GM12878 (cell line): ENCODE data around the gene PTPRU. TPM values are rescaled to one million over a fixed set of nuclear protein-coding genes. Genes with fewer than 3 reads are reported as not detected.

Experiments
- ATAC-seq: fragments of 200-7000 bp; cut with Tn5 transposase; 3 replicates; pipeline ENCODE4 v1.9.1; 2020; ENCODE audit warnings: mild to moderate bottlenecking, moderate library complexity
- BruUV-seq: library from RNA; stranded (reverse); fragments of 400-500 nt; replicated peaks from 2 replicates; lab custom pipeline; 2021; lab: Mats Ljungman, UMichigan
- CTCF ChIA-PET: fragments of 300-600 bp; sonication (Branson Sonifier 250); formaldehyde crosslinking; extraction: SDS; loops from one replicate; lab custom pipeline; 2021; ENCODE audit warnings: inconsistent platforms; lab: Yijun Ruan, JAX
- POLR2A ChIA-PET: fragments of 350-600 bp; formaldehyde crosslinking; extraction: SDS; loops from one replicate; lab custom pipeline; 2021; ENCODE audit warnings: inconsistent platforms; lab: Charles Lee
- RAD21 ChIA-PET: fragments of 300-600 bp; sonication (Branson Sonifier 250); formaldehyde crosslinking; loops from one replicate; lab custom pipeline; 2023; ENCODE audit warnings: antibody characterized with exemption; ENCODE audit not compliant: unreplicated experiment; lab: Charles Lee
- SMC1A ChIA-PET: fragments of 300-600 bp; sonication (Branson Sonifier 250); formaldehyde crosslinking; loops from one replicate; lab custom pipeline; 2023; ENCODE audit not compliant: unreplicated experiment, uncharacterized antibody; lab: Charles Lee
- DNase-seq: peaks from one replicate; pipeline ENCODE4 v3.0.0-alpha.2; 2011; ENCODE audit warnings: low read depth, low spot score
- FAIRE-seq: peaks from 3 replicates; lab custom pipeline; 2011; peaks lifted over from hg19 to GRCh38; lab: Jason Lieb, UNC
- H2AFZ ChIP-seq: 2 replicates; pipeline ENCODE4 v1.6.0; 2011; ENCODE audit warnings: low read depth, low read length, control low read depth; ENCODE audit not compliant: control insufficient read depth
- H3K27ac ChIP-seq: 2 replicates; pipeline ENCODE4 v1.5.1; 2011; ENCODE audit warnings: control low read depth; ENCODE audit not compliant: control insufficient read depth, insufficient read depth
- H3K27me3 ChIP-seq, 2 experiments: replicated peaks in 1 of 2; 2 replicates each; pipeline versions ENCODE4 v1.6.0 to v1.6.1; 2011; ENCODE audit warnings: low read length in 1 of 2; ENCODE audit not compliant: control insufficient read depth in 2 of 2, insufficient read depth in 2 of 2
- H3K36me3 ChIP-seq, 2 experiments: 2 replicates each; pipeline ENCODE4 v1.5.1; 2011; ENCODE audit warnings: low read length in 1 of 2; ENCODE audit not compliant: control insufficient read depth in 2 of 2, insufficient read depth in 2 of 2
- H3K4me1 ChIP-seq: 2 replicates; pipeline ENCODE4 v1.6.1; 2011; ENCODE audit warnings: mild to moderate bottlenecking, low read length, moderate library complexity, mixed read lengths; ENCODE audit not compliant: control insufficient read depth, insufficient read depth
- H3K4me2 ChIP-seq: 2 replicates; pipeline ENCODE4 v1.6.0; 2011; ENCODE audit warnings: control low read depth; ENCODE audit not compliant: control insufficient read depth, insufficient read depth
- H3K4me3 ChIP-seq: fragments of 200-600 bp; sonication (generic); 2 replicates; pipeline ENCODE4 v1.5.1; 2016
- H3K79me2 ChIP-seq: 2 replicates; pipeline ENCODE4 v1.6.0; 2011; ENCODE audit warnings: low read length; ENCODE audit not compliant: control insufficient read depth, insufficient read depth
- H3K9ac ChIP-seq: 2 replicates; pipeline ENCODE4 v1.8.0; 2011; ENCODE audit warnings: low read length, control low read depth, mixed read lengths; ENCODE audit not compliant: control insufficient read depth, insufficient read depth
- H3K9me3 ChIP-seq: replicated peaks from 3 replicates; pipeline ENCODE4 v1.5.1; 2011; ENCODE audit warnings: mild to moderate bottlenecking, low read length; ENCODE audit not compliant: control insufficient read depth, insufficient read depth
- H4K20me1 ChIP-seq: 2 replicates; pipeline ENCODE4 v1.6.0; 2011; ENCODE audit not compliant: control insufficient read depth, insufficient read depth
- MLLT1 ChIP-seq: fragments of 450-650 bp; IDR thresholded peaks from 2 replicates; pipeline ENCODE4 v1.6.1; 2016; ENCODE audit warnings: mild to moderate bottlenecking
- NFIC ChIP-seq: IDR thresholded peaks from 2 replicates; pipeline ENCODE4 v1.6.1; 2012; ENCODE audit warnings: low read depth, mild to moderate bottlenecking, inconsistent platforms, low read length, moderate library complexity
- NFYA ChIP-seq: IDR thresholded peaks from 2 replicates; pipeline ENCODE4 v1.6.1; 2011; ENCODE audit warnings: low read depth, mild to moderate bottlenecking, low read length, improper control_type of control experiment, borderline replicate concordance
- SIN3A ChIP-seq: IDR thresholded peaks from 2 replicates; pipeline ENCODE4 v1.6.1; 2012; ENCODE audit warnings: low read depth, low read length, improper control_type of control experiment
- STAT3 ChIP-seq: IDR thresholded peaks from 2 replicates; pipeline ENCODE4 v1.6.1; 2011; ENCODE audit warnings: low read depth, low read length, improper control_type of control experiment
- ZBTB33 ChIP-seq: fragments of 450-650 bp; IDR thresholded peaks from 2 replicates; pipeline ENCODE4 v1.6.1; 2017; ENCODE audit warnings: mild to moderate bottlenecking
- ZZZ3 ChIP-seq: IDR thresholded peaks from 2 replicates; pipeline ENCODE4 v1.6.1; 2011; ENCODE audit warnings: low read depth; ENCODE audit not compliant: control insufficient read depth, insufficient read length
- WGBS: methylation state at CpG from one replicate; pipeline ENCODE4 v1.1.6; 2016; ENCODE audit warnings: low lambda C conversion rate; ENCODE audit not compliant: insufficient replicate concordance, insufficient coverage; ENCODE audit errors: missing lambda C conversion rate; 5-methylcytosine and 5-hydroxymethylcytosine counted together
- in situ Hi-C: fragments of 300-500 bp; cut with MboI; formaldehyde crosslinking; loops from 9 replicates; pipeline ENCODE4 v1.14.3; 2018; ENCODE audit warnings: mixed read lengths
- intact Hi-C: fragments of 100-400 bp; cut with micrococcal nuclease; formaldehyde crosslinking; loops from one replicate; pipeline ENCODE4 v1.14.2; 2022; ENCODE audit not compliant: unreplicated experiment
- polyA plus RNA-seq, 11 experiments: library from polyadenylated mRNA; depleted of rRNA in 4 of 11; unstranded in 6 of 11; stranded (reverse) in 5 of 11; fragments of >200 nt; fragmentation: Nextera tagmentation in 4 of 11; fragmentation: Illumina TruSeq in 1 of 11; extraction: Ambion mirVana in 4 of 11; extraction: Trizol in 1 of 11; gene quantifications; 1 replicate in 1 of 11; 2 replicates in 10 of 11; pipeline versions ENCODE4 v1.2.1 to v1.2.3, GENCODE V29; 2011 to 2016; ENCODE audit warnings: inconsistent platforms in 2 of 11, missing spikeins in 2 of 11, low read depth in 1 of 11
- total RNA-seq, 4 experiments: library from RNA; depleted of rRNA in 3 of 4; stranded (reverse); fragments of >200 nt in 3 of 4; fragmentation: Illumina TruSeq in 1 of 4; extraction: Trizol in 1 of 4; gene quantifications; 2 replicates each; pipeline versions ENCODE4 v1.2.1 to v1.2.3, GENCODE V29; 2013 to 2021
- TF ChIP-seq, protein P1 (sequence below): fragments of 450-650 bp; IDR thresholded peaks from 2 replicates; pipeline ENCODE4 v1.6.1; 2016; ENCODE audit warnings: mild to moderate bottlenecking, moderate library complexity, borderline replicate concordance

The PTPRU gene
- total and polyA plus RNA-seq, 10 of the 15 experiments (the other 5 are each of a cell fraction or from before 2014, with no cell fraction given) = 0.04 to 2.5 (median 0.73) TPM

DNA sequence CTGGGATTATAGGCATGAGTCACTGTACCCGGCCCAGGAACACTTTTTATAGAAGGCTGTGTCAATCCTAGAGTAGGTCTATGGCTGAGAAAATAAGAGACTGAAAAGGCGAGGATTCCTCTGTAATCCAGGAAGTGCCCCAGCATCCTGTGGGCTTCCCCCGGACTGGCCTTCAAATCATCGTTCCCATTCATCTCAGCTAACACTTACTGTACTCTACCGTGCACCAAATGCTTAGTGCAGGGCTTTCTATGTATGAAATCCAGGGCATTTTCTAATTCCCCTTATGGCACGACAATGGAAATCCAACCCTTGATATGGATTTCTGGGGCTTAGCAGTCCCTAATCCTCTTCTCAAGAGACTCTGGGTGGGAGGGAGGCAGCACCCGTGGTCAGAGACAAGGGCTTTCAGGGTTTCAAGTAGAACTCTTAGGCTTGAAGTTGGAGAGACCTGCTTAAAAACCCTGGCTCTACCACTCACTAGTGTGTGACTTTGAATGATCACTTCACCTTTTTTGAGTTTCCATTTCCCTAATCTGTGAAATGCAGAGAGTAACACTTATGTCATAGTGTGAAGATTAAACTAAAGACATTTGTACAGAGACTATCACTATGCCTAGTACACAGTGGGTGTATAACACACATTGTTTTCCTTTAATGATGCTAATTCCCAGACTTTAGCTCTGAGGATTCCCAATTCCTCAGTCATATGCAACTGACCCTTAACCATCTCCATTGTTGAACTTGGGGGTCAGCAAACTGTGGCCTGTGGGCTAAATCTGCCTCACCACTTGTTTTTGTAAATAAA, 25.8 kb upstream of the PTPRU start (continued):
- no peak for TF ChIP-seq NFYA
- TF ChIP-seq, all 136 proteins: peak for 26

- Histone ChIP-seq H3K27ac (peak overlapping the region; percentile 75), H2AFZ (no peak overlapping the region), H4K20me1 (no peaks in the 10 kb centered on the region), H3K9ac (no peak overlapping the region), H3K79me2 (no peaks in the 10 kb centered on the region), H3K4me1 (peaks cover 13% of the 10 kb centered on the region; the same call in 1 of the 2 replicates), H3K36me3 (peaks cover 0 to under 1% of the 10 kb centered on the region in 2 experiments; a peak in 1 of 4 replicates), H3K4me3 (no peak overlapping the region), H3K27me3 (no peaks in the 10 kb centered on the region), H3K4me2 (no peak overlapping the region), H3K9me3 (no peaks in the 10 kb centered on the region)
- ChIA-PET RAD21 (interaction anchor here (0.7 to 0.9 kb wide), 2 partner anchors 329 to 1680 kb away, joined by 3 read pairs; no protein-coding TSS in a partner anchor), POLR2A (interaction anchor here (0.6 to 1.2 kb wide), 4 partner anchors 28 to 797 kb away, joined by 3 to 7 read pairs (median 5); partner anchors contain the start of gene SRSF4), SMC1A (interaction anchor here (0.6 to 1.6 kb wide), 3 partner anchors 9 to 335 kb away, joined by 3 to 4 read pairs (median 4); no protein-coding TSS in a partner anchor), CTCF (interaction anchor here (2.0 to 2.7 kb wide), 2 partner anchors 9 to 29 kb away, joined by 5 to 14 read pairs; no protein-coding TSS in a partner anchor)
- WGBS = 90% methylated on average over 12 of the region's 12 CpGs
- ATAC-seq (peak; percentile 40), DNase-seq (no peak), FAIRE-seq (no peak)
- no TSS peak for BruUV-seq
- intact Hi-C loops = loop anchor here (2.0 kb wide), 1 partner anchor 29 kb away; no protein-coding TSS in a partner anchor
- in situ Hi-C loops = no loop called here
- TF ChIP-seq MLLT1 = peak; percentile 62; the same call in 1 of the 2 replicates
- no peak for TF ChIP-seq SIN3A
- no peak for TF ChIP-seq STAT3
- no peak for TF ChIP-seq NFIC
- TF ChIP-seq ZZZ3 = no peak
- peak; percentile 40; the same call in 1 of the 2 replicates for TF ChIP-seq ZBTB33
- TF ChIP-seq, protein P1, sequence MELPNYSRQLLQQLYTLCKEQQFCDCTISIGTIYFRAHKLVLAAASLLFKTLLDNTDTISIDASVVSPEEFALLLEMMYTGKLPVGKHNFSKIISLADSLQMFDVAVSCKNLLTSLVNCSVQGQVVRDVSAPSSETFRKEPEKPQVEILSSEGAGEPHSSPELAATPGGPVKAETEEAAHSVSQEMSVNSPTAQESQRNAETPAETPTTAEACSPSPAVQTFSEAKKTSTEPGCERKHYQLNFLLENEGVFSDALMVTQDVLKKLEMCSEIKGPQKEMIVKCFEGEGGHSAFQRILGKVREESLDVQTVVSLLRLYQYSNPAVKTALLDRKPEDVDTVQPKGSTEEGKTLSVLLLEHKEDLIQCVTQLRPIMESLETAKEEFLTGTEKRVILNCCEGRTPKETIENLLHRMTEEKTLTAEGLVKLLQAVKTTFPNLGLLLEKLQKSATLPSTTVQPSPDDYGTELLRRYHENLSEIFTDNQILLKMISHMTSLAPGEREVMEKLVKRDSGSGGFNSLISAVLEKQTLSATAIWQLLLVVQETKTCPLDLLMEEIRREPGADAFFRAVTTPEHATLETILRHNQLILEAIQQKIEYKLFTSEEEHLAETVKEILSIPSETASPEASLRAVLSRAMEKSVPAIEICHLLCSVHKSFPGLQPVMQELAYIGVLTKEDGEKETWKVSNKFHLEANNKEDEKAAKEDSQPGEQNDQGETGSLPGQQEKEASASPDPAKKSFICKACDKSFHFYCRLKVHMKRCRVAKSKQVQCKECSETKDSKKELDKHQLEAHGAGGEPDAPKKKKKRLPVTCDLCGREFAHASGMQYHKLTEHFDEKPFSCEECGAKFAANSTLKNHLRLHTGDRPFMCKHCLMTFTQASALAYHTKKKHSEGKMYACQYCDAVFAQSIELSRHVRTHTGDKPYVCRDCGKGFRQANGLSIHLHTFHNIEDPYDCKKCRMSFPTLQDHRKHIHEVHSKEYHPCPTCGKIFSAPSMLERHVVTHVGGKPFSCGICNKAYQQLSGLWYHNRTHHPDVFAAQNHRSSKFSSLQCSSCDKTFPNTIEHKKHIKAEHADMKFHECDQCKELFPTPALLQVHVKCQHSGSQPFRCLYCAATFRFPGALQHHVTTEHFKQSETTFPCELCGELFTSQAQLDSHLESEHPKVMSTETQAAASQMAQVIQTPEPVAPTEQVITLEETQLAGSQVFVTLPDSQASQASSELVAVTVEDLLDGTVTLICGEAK = peak; percentile 85
These were observed 25.0 kb upstream of the PTPRU start for GRCh38 chr1:29211086-29212030.
